GM04504 (cell line): ENCODE data around the gene NAXE.
"Not testable (repeated sequence)": the region's sequence is repeated elsewhere in the genome, so short reads cannot be mapped to it uniquely, and the experiment has no call there.

Experiments used
- DNase-seq: peaks from one replicate; pipeline ENCODE4 v3.0.0-alpha.2; 2012; ENCODE audit warnings: low read depth

The NAXE gene

DNA sequence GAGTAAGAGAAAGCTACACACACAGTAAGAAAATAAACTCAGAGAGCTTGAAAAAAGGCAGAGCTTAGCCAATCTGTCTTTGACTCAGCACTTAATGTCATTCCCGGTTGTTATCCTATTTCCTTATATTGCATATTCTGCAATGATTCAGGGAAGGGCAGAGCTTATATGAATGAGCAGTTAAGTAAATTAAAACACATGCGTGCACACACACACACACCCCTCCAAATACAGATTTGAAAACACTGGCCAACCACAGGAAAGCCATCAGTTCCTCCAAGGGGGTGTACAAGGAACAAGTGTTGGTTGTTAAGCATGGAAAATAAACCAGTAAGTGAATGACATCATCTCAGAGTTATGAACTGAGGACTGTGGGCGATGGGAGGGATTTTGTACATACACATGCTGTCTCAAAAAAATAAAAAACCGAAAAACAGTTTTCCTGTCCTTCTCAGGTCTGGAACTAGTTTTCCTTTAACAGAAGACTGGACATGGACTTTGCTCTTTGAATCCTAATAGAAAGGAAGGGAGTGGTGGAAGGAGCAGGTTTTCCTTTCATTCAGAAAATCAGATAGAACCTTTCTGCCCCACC, 20.2 kb upstream of the NAXE start:
- peak; percentile 69 for DNase-seq

- peak; percentile 61 for DNase-seq
Observed at GRCh38 chr1:156571919-156572662, 19.5 kb upstream of the NAXE start, which contains the start of gene IQGAP3. Gene IQGAP3 (minus strand): TSS chr1:156572565. CDS start chr1:156572529, 36 bp downstream.

DNA sequence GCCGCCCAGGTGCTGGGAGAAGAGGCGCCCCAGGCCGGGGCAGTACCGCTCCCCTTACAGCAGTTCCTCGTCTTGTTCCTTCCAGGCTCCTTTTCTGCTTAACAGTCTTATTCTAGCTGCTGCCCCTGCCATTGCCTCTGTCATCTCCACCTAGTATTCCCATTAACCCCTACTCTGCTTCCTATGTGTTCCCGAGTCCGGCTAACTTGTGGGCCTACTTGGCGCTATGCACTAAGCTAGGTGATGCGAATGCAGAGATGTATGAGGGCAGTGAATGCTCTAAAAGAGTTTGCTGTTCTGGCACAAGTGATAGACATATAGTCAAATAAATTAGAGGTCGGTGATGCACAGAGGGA, 18.9 kb upstream of the NAXE start:
- DNase-seq = no peak

- DNase-seq = no peak
Observed at GRCh38 chr1:156574039-156574633, 17.4 kb upstream of the NAXE start.

DNA sequence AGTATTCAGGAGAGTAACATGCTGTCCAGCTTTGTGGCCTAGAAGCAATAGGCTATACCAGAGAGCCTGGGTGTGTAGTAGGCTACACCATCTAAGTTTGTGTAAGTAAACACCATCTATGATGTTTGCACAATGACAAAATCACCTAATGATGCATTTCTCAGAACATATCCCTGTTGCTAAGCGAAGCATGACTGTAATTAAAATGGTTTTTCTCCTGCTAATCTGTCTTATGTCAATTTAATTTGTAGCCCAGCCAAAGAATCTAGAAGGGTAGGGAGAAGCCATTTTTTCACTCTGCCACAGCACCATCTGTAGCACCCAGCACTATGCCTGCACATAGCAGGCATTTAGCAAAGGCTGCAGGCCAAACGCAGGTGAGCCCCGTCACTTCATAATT, 14.0 kb upstream of the NAXE start:
- no peak for DNase-seq

DNA sequence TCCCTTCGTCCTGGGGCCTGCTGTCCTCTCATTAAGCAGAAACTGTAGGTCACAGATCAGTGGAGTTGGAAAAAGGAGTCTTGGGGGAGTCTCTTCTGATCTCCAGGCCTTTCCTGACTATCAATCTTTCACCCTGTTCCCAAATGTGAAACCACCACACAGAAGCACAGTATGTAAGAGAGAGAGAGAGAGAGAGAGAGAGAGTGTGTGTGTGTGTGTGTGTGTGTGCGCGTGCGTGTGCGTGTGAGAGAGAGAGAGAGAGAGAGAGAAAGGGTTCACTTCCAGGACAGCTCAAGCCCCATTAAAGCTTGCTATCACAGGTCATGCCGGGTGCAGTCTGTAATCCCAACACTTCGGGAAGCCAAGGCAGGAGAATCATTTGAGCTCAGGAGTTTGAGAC, 13.5 kb upstream of the NAXE start:
- DNase-seq = no peak

GRCh38 chr1:156579472-156579871, 12.1 kb upstream of the NAXE start, which contains the start of gene TTC24:
Gene TTC24 (plus strand): TSS chr1:156579723. CDS start chr1:156581365, 1,642 bp downstream.
- DNase-seq = no peak

- no peak for DNase-seq
Observed at GRCh38 chr1:156581661-156582387, 9.8 kb upstream of the NAXE start.

GRCh38 chr1:156582388-156583017, 9.1 kb upstream of the NAXE start:
- DNase-seq = no peak

- DNase-seq = peak; percentile 43
Observed at GRCh38 chr1:156583821-156584622, 7.6 kb upstream of the NAXE start.

GRCh38 chr1:156584813-156585212, 6.8 kb upstream of the NAXE start:
- no peak for DNase-seq

DNA sequence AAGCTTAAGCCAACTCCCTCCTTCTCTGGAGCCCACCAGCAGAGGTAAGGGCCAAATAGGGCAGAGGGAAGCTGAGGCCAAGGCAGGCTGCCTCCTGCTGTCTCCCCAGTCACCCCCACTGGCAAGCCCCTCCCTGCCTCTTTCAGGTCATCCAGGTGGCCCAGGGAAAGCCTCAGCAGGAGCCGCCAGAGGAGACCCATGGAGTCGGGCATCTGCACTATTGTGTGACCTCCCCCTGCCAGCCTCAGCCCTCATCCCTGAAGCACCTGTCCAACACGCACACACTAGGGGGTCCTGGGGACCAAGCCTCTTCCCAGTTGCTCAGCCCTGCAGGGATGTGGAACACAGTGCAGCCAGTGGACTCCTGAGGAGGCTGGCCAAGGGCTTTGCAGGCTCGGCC, 5.3 kb upstream of the NAXE start:
- DNase-seq = no peak

DNA sequence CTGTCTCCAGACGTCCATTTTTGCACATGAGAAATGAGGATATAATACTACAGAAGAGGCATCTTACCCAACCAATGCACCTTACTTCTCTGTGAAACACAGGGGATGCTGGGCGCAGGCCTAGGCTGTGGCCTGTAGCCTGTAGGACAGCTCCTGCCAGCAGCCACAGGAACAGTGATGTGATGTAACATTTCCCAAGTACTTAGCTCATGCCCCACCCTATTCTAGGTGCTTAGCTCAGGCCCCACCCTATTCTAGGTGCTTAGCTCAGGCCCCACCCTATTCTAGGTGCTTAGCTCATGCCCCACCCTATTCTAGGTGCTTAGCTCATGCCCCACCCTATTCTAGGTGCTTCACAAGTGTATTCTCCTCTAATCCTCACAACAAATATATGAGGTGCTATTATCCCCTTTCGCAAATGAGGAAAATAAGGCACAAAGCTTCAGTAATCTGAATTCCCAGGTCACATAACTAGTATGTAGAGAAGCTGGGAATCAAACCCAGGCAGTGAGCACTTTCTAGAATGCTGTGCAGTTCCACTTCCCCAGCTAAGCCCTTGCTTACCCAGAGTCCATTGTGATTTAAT, 4.6 kb upstream of the NAXE start:
- DNase-seq = no peak

GRCh38 chr1:156587927-156588326, 3.6 kb upstream of the NAXE start:
- DNase-seq = not testable (repeated sequence)

GRCh38 chr1:156589546-156589945, 2.0 kb upstream of the NAXE start:
- no peak for DNase-seq

DNA sequence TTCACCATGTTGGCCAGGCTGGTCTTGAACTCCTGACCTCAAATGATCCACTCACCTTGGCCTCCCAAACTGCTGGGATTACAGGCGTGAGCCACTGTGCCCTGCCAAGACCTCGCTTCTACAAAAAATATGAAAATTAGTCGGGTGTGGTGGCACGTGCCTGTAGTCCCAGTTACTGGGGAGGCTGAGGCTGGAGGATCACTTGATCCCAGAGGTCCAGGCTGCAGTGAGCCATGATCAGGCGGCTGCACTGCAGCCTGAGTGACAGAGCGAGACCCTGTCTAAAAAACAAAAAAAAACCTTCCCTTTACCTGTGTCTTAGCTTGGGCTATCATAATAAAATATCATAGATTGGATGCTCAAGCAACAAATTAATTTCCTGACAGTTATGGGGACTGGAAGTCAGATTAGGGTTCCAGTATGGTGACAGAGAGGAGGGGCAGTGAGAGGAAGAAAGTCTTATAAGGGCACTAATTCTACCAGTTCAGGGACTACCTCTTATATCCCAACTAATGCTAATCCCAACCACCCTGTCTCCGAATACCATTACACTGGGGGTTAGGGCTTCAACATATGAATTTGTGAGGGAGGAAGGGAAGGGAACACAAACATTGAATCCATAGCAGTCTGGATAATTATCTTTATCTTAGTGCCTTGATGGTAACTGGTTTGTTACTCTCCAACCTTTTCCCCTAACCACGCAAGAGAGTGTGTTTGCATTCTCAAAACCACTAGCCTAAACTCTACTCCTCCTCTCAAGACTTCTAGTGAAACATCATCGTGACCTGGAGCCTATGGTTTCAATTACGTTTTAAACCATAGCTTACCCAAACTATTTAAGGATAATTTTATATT, 1.0 kb upstream of the NAXE start:
- no peak for DNase-seq

- DNase-seq = no peak
Observed at GRCh38 chr1:156591181-156591431, 470 bp upstream of the NAXE start.

DNA sequence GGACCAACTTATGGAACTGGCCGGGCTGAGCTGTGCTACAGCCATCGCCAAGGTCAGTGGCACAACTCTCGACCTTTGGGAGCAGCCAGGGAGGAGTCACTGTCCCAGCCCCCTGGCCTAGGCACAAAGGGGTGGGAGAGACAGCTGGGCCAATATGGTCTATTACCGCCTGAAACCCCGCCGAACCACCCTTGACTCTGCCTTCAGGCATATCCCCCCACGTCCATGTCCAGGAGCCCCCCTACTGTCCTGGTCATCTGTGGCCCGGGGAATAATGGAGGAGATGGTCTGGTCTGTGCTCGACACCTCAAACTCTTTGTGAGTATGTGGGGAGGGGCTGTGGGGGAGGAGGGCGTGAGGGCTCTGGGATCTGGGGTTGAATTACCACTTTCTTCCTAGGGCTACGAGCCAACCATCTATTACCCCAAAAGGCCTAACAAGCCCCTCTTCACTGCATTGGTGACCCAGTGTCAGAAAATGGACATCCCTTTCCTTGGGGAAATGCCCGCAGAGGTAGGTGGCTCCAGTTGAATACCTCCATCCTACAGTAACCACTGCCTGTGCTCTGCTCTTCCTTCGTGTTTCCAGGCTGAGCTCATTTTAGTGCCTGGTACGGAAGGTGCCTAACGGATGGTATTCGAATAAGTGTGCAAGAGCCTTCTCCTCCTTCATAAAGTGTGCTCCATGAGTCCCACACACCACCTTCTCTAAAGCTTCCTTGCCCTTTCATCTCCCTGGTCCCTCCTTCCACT, 758 bp downstream of the NAXE start:
- DNase-seq = no peak

DNA sequence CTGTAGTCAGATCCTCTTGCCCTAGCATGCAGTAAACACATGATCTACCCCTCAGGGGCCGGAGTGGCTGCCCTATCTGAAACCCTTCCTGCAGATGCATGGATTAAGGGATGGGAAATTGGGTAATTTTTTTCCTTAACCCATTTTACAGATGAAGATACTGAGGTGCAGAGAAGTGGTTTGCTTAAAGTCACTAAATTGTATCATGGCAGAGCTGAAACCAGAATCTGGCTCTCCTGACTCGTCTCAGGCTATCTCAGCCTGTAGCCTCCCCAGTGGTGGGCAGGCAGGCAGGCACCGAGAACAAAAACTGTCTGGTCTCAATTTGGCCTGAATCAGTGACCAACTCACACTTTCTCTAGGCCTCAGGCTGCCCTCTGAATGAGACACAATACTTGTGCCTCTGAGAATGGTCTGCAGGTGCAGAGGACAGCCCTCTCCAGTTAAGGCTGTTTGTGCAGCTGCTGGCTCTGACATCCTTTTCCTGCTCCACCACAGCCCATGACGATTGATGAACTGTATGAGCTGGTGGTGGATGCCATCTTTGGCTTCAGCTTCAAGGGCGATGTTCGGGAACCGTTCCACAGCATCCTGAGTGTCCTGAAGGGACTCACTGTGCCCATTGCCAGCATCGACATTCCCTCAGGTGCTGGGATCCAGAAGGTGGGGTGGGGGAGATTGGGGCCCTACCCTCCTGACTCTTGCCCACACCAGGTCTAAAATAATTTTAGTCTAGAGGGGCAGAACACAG, 1.5 kb downstream of the NAXE start:
- no peak for DNase-seq
